ENCODE measurements around the gene TMCO6.
A peak's percentile ranks its signal among the peaks of the same experiment; 100 is the strongest.
"Not testable (repeated sequence)": the region's sequence is repeated elsewhere in the genome, so short reads cannot be mapped to it uniquely, and the experiment has no call there.

The TMCO6 gene

DNA sequence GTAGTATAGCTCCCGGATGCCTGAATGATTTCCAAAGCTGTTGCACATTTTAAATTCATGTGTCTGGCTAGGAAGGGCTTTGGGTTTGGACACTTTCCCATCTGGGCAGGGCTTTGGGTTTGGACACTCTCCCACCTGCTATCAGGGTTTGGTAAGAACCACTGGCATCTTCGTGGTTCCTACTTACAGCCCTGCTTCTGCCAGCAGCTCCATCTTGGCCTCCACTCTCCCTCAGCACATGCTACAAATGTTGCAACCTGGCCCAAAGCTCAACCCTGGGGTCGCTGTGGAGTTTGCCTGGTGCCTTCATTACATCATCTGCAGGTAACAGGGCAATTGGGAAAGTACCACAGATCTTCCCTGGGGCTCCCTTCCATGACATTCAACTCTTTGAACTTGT, 3.5 kb downstream of the TMCO6 start:
- no peak for DNase-seq (ENCODE audit: extremely low spot score)
- TF ChIP-seq, protein P1, sequence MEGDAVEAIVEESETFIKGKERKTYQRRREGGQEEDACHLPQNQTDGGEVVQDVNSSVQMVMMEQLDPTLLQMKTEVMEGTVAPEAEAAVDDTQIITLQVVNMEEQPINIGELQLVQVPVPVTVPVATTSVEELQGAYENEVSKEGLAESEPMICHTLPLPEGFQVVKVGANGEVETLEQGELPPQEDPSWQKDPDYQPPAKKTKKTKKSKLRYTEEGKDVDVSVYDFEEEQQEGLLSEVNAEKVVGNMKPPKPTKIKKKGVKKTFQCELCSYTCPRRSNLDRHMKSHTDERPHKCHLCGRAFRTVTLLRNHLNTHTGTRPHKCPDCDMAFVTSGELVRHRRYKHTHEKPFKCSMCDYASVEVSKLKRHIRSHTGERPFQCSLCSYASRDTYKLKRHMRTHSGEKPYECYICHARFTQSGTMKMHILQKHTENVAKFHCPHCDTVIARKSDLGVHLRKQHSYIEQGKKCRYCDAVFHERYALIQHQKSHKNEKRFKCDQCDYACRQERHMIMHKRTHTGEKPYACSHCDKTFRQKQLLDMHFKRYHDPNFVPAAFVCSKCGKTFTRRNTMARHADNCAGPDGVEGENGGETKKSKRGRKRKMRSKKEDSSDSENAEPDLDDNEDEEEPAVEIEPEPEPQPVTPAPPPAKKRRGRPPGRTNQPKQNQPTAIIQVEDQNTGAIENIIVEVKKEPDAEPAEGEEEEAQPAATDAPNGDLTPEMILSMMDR (IDR thresholded peaks at IDR 0.05; ENCODE audit: control extremely low read depth, extremely low read depth, low read depth, missing control alignments) = no peak
- POLR2A ChIA-PET = interaction anchor here (1.2 kb wide), 1 partner anchor 10 kb away, joined by 3 read pairs; no protein-coding TSS in a partner anchor
- CTCF ChIA-PET = interaction anchor here (0.8 to 2.4 kb wide), 5 partner anchors 7 to 73 kb away, joined by 3 to 12 read pairs (median 4); no protein-coding TSS in a partner anchor

GRCh38 chr5:140647042-140647419, 7.8 kb downstream of the TMCO6 start:
- CTCF ChIA-PET = interaction anchor here (0.8 to 3.7 kb wide), 14 partner anchors 8 to 920 kb away, joined by 3 to 18 read pairs (median 3); partner anchors contain the start of genes ANKHD1 and WDR55
- DNase-seq (ENCODE audit: extremely low spot score) = no peak
- TF ChIP-seq, protein P1 (IDR thresholded peaks at IDR 0.05; ENCODE audit: control extremely low read depth, extremely low read depth, low read depth, missing control alignments) = no peak
- POLR2A ChIA-PET = interaction anchor here (0.9 to 2.1 kb wide), 11 partner anchors 8 to 245 kb away, joined by 3 to 14 read pairs (median 4); partner anchors contain the start of genes ANKHD1, CD14, HARS1 and HARS2

GRCh38 chr5:140658870-140659269, 19.6 kb downstream of the TMCO6 start:
- CTCF ChIA-PET = interaction anchor here (1.1 to 1.4 kb wide), 2 partner anchors 10 to 287 kb away, joined by 3 to 4 read pairs; no protein-coding TSS in a partner anchor
- TF ChIP-seq, protein P1 (IDR thresholded peaks at IDR 0.05; ENCODE audit: control extremely low read depth, extremely low read depth, low read depth, missing control alignments) = no peak
- POLR2A ChIA-PET = interaction anchor here (0.7 kb wide), 1 partner anchor 11 kb away, joined by 3 read pairs; the partner anchor contains the start of genes IK and NDUFA2
- no peak for DNase-seq (ENCODE audit: extremely low spot score)

DNA sequence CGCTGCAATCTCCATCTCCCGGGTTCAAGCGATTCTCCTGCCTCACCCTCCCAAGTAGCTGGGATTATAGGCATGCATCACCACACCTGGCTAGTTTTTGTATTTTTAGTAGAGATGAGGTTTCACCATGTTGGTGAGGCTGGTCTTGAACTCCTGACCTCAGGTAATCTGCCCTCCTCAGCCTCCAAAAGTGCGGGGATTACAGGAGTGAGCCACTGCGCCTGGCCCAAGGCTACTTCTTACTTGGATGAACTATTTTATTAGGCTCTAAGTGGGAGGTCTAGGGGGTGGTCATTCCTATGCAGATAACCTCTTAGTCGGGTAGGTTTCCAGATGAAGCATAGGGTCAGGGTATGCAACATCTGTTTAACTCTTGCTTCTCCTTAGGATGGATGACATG, 21.1 kb downstream of the TMCO6 start:
- DNase-seq (ENCODE audit: extremely low spot score); POLR2A ChIA-PET; CTCF ChIA-PET: not testable (repeated sequence)

- ChIA-PET CTCF (interaction anchor here (1.8 to 4.5 kb wide), 3 partner anchors 11 to 25 kb away, joined by 4 to 16 read pairs (median 8); partner anchors contain the start of genes IK, NDUFA2 and TMCO6), POLR2A (interaction anchor here (2.9 kb wide), 1 partner anchor 16 kb away, joined by 10 read pairs; the partner anchor contains the start of genes IK and NDUFA2)
- no peak for DNase-seq (ENCODE audit: extremely low spot score)
- TF ChIP-seq, protein P1 (IDR thresholded peaks at IDR 0.05; ENCODE audit: control extremely low read depth, extremely low read depth, low read depth, missing control alignments) = no peak
Measured at GRCh38 chr5:140664030-140664358, 24.7 kb downstream of the TMCO6 start.

DNA sequence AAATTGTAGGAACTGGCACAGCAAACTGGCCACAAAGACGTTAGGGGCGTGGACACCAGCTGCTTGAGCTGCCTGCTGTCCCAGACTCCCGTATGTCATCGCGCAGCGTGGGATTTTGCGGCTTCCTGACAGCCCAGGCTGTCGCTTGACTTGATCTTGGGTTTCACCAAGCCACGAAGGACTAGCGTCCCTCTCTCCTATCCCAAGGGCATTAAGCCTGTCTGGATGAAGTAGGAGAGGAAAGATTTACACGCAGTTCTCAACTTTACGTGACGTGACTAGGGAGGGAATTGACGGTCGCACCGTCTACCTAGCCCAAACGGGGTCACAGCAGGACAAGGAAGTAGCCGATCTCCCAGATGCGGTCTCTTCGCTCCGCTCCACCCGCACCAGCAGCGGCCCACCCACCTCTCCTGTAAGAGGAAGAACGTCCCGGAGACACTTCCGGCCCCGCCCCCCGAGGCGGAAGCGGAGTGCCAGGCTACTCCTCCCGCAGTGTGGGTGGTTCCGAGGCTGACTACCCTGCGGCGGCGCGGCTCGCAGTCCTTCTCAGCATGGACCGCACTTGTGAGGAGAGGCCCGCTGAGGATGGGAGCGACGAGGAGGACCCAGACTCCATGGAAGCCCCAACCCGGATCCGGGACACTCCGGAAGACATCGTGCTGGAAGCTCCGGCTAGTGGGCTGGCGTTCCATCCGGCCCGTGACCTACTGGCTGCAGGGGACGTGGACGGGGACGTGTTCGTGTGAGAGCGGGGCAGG, 25.3 kb downstream of the TMCO6 start, which contains the start of gene WDR55:
TSS of gene WDR55 (plus strand) at position 546 of the 761 bp plus-strand sequence. CDS start at position 555, 9 bp downstream.
- POLR2A ChIA-PET = interaction anchor here (0.9 to 2.9 kb wide), 4 partner anchors 10 to 27 kb away, joined by 3 to 10 read pairs (median 4); partner anchors contain the start of genes HARS1, HARS2, IK and NDUFA2
- CTCF ChIA-PET = interaction anchor here (1.0 to 4.5 kb wide), 3 partner anchors 17 to 306 kb away, joined by 3 to 16 read pairs (median 4); partner anchors contain the start of genes IK, NDUFA2 and TMCO6
- DNase-seq (ENCODE audit: extremely low spot score) = peak; percentile 94
- TF ChIP-seq, protein P1 (IDR thresholded peaks at IDR 0.05; ENCODE audit: control extremely low read depth, extremely low read depth, low read depth, missing control alignments) = no peak

- DNase-seq (ENCODE audit: extremely low spot score); CTCF ChIA-PET: not testable (repeated sequence)
- POLR2A ChIA-PET = interaction anchor here (0.6 kb wide), 2 partner anchors 8 to 23 kb away, joined by 4 read pairs; partner anchors contain the start of gene IK
Measured at GRCh38 chr5:140671035-140671434, 31.8 kb downstream of the TMCO6 start.

All from GM10248 (cell line).